ENCODE results near the gene LUC7L3. TPM values are rescaled to one million over a fixed set of nuclear protein-coding genes. Genes with fewer than 3 reads are reported as not detected.

Gene LUC7L3
- total RNA-seq, 2 donors from 2014 or later: 71.2 to 85.6 TPM

DNA sequence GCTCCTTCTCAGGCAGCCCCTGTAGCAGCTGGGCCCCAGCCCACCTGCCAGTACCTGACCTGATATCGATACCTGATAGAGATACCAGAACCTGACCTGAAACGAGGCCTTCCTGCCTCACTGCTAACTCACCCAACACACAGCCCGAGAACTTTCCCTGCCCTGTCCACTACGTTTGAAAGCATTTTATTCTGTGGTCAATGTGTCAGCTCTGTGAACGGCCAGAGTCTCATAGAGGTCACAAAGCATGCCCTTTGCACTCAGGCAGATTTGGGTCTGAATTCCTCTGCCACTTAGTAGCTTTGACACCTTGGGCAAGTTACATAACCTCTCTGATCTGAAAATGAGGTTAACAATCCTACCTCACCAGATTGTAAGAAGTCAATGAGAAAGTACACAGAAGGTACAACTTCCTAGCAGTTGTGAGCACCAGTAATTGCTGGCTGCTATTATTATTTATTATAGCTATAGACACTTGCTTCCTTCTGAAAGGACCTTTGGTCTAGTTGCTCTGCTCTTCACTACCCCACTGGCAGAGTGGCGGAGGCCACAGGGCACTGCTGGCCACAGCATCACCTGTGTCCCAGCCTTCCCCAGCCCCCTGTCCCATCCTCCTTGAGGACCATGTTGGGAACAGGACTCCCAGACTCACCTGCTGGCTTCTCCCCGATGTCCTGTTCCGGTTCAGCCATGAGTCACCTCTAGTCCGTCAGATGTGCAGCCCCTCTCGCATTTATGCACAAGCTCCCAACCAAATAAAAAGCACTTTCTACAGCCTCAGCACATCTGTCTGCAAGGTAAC lies 47.0 kb downstream of the LUC7L3 start:
- no peaks in the 10 kb centered on the region for H3K9me3 ChIP-seq
- H3K27ac ChIP-seq: peak overlapping the region in 3 of 4 donors; percentile 31 to 57 (median 36)
- no peaks in the 10 kb centered on the region for H3K27me3 ChIP-seq
- DNase-seq (no peak), ATAC-seq (no peak)
- H3K36me3 ChIP-seq (replicated peaks in 1 of 2; ENCODE audit: insufficient read depth in 1 of 2, low read depth in 2 of 2): no peaks in the 10 kb centered on the region
- WGBS, 2 donors: 62 to 72% methylated on average over 9 to 10 of the region's 10 CpGs
- H3K4me3 ChIP-seq: no peak overlapping the region
- no peak for TF ChIP-seq POLR2A (IDR thresholded peaks at IDR 0.05)
- no peak for TF ChIP-seq CTCF (IDR thresholded peaks at IDR 0.05)
- intact Hi-C loops (cut with DNase I): no loop called here
- peaks cover 45% of the 10 kb centered on the region for H3K4me1 ChIP-seq

DNA sequence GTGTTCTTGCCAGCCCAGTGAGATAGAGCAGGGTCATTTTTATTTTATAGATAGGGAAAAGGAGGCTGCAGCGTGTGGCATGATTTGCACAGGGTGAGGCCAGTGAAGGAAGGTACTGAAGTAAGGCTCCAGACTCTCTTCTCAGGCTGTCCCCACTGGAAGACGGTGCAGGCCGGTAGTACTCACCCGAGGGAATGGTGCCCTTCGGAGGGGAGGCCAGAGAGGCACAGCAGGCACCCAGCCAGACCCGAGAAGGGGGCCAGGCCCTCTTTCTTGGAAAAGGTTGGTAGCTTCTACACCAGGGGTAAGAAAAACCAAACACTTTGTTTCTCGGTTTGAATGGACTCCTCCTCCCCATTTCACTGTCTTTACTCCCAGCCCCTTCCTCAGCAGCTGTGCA lies 47.6 kb downstream of the LUC7L3 start:
- ATAC-seq: no peak
- H3K4me3 ChIP-seq: no peak overlapping the region
- H3K4me1 ChIP-seq: peaks cover 45% of the 10 kb centered on the region
- intact Hi-C loops (cut with DNase I): no loop called here
- DNase-seq: no peak
- 73 to 78% methylated on average over 7 of the region's 7 CpGs for WGBS, 2 donors
- peak overlapping the region in 3 of 4 donors; percentile 5 to 57 (median 36) for H3K27ac ChIP-seq
- TF ChIP-seq CTCF (IDR thresholded peaks at IDR 0.05) (no peak), POLR2A (IDR thresholded peaks at IDR 0.05) (no peak)
- H3K36me3 ChIP-seq (replicated peaks in 1 of 2; ENCODE audit: insufficient read depth in 1 of 2, low read depth in 2 of 2): no peaks in the 10 kb centered on the region
- H3K9me3 ChIP-seq: no peaks in the 10 kb centered on the region
- H3K27me3 ChIP-seq: no peaks in the 10 kb centered on the region

GRCh38 chr17:50767446-50767845 lies 48.0 kb downstream of the LUC7L3 start, which contains the start of gene ANKRD40CL:
TSS of gene ANKRD40CL (minus strand) at chr17:50767518. CDS start at chr17:50766913, 605 bp downstream.
- TF ChIP-seq POLR2A (IDR thresholded peaks at IDR 0.05) (no peak), CTCF (IDR thresholded peaks at IDR 0.05) (no peak)
- H3K4me1 ChIP-seq: peaks cover 45% of the 10 kb centered on the region
- no peaks in the 10 kb centered on the region for H3K36me3 ChIP-seq (replicated peaks in 1 of 2; ENCODE audit: insufficient read depth in 1 of 2, low read depth in 2 of 2)
- no peaks in the 10 kb centered on the region for H3K9me3 ChIP-seq
- ATAC-seq: no peak
- H3K27me3 ChIP-seq: no peaks in the 10 kb centered on the region
- peak within 1 kb of the TSS; percentile 39 to 82 (median 50) for H3K27ac ChIP-seq
- WGBS, 2 donors: 78 to 86% methylated on average over 8 to 9 of the region's 9 CpGs
- intact Hi-C loops (cut with DNase I): no loop called here
- no peak for DNase-seq
- H3K4me3 ChIP-seq: no peak within 1 kb of the TSS

DNA sequence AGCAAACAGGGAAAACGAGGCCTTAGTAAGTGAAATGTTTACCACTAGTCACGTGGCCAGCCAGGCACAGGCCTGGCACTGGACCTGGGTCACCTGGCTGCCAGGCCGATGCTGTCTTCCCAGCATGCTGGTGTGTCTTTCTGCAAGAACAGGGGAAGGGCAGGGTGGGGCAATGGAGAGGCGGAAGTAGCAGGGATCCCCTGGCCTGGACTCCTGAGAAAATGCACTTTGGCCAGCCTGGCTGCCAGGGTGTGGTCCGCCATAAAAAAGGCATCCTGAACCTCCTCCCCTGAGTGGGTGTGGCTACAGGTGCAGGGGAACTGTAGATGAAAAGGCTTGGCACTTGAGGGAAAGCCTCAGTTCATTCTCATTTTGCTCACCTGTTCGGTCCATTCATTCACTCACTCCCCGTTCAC lies 49.0 kb downstream of the LUC7L3 start:
- Histone ChIP-seq H3K4me1 (peaks cover 41% of the 10 kb centered on the region), H3K9me3 (no peaks in the 10 kb centered on the region), H3K4me3 (no peak overlapping the region), H3K27ac (peak overlapping the region; percentile 39 to 82 (median 50)), H3K27me3 (no peaks in the 10 kb centered on the region), H3K36me3 (replicated peaks in 1 of 2; ENCODE audit: insufficient read depth in 1 of 2, low read depth in 2 of 2) (no peaks in the 10 kb centered on the region)
- peak; percentile 82 to 93 (median 92) for DNase-seq
- intact Hi-C loops (cut with DNase I): no loop called here
- WGBS, 2 donors: 14 to 20% methylated on average over 7 of the region's 7 CpGs
- peak; percentile 94 for ATAC-seq
- no peak for TF ChIP-seq POLR2A (IDR thresholded peaks at IDR 0.05)
- no peak for TF ChIP-seq CTCF (IDR thresholded peaks at IDR 0.05)

Measured in body of pancreas (tissue), 4 donors.